WERI-Rb-1 (cell line): ENCODE measurements around the gene FCER2.

Experiments used
- DNase-seq: peaks from one replicate; pipeline ENCODE4 v3.0.0-alpha.2; 2020
- H3K27ac ChIP-seq: fragments of 250-450 bp; sonication (Bioruptor Pico); 2 replicates; pipeline ENCODE4 v1.5.1; 2020; ENCODE audit warnings: mild to moderate bottlenecking, moderate library complexity
- H3K27me3 ChIP-seq: fragments of 250-450 bp; sonication (Bioruptor Pico); 2 replicates; pipeline ENCODE4 v1.5.1; 2021; ENCODE audit warnings: mild to moderate bottlenecking, low read depth, moderate library complexity; ENCODE audit not compliant: insufficient read depth, severe bottlenecking
- H3K36me3 ChIP-seq: fragments of 250-450 bp; sonication (Bioruptor Pico); 2 replicates; pipeline ENCODE4 v1.5.1; 2020; ENCODE audit warnings: mild to moderate bottlenecking, moderate library complexity
- H3K4me3 ChIP-seq: 2 replicates; pipeline ENCODE4 v1.5.1; 2011; ENCODE audit warnings: low read depth, mild to moderate bottlenecking, control low read depth, low read length
- H3K9me3 ChIP-seq: fragments of 250-450 bp; sonication (Bioruptor Pico); 2 replicates; pipeline ENCODE4 v1.5.1; 2021; ENCODE audit warnings: mild to moderate bottlenecking, moderate library complexity; ENCODE audit not compliant: severe bottlenecking
- CTCF ChIP-seq: IDR thresholded peaks from 2 replicates; pipeline ENCODE4 v1.5.1; 2011; ENCODE audit warnings: low read depth, mild to moderate bottlenecking, control low read depth, inconsistent platforms, low read length

The FCER2 gene

GRCh38 chr19:7706955-7707456, 5.1 kb upstream of the FCER2 start:
- no peak for TF ChIP-seq CTCF
- Histone ChIP-seq H3K27ac (no peak overlapping the region), H3K36me3 (no peaks in the 10 kb centered on the region), H3K9me3 (no peaks in the 10 kb centered on the region), H3K4me3 (no peak overlapping the region), H3K27me3 (no peaks in the 10 kb centered on the region)
- no peak for DNase-seq

- H3K36me3 ChIP-seq: no peaks in the 10 kb centered on the region
- no peaks in the 10 kb centered on the region for H3K9me3 ChIP-seq
- H3K27me3 ChIP-seq: no peaks in the 10 kb centered on the region
- no peak for TF ChIP-seq CTCF
- H3K4me3 ChIP-seq: no peak overlapping the region
- no peak for DNase-seq
- H3K27ac ChIP-seq: no peak overlapping the region
Measured at GRCh38 chr19:7706188-7706954, 4.4 kb upstream of the FCER2 start.

GRCh38 chr19:7705387-7706187, 3.7 kb upstream of the FCER2 start:
- Histone ChIP-seq H3K27me3 (no peaks in the 10 kb centered on the region), H3K36me3 (no peaks in the 10 kb centered on the region), H3K9me3 (no peaks in the 10 kb centered on the region), H3K27ac (no peak overlapping the region), H3K4me3 (no peak overlapping the region)
- DNase-seq: no peak
- no peak for TF ChIP-seq CTCF

GRCh38 chr19:7704280-7705060, 2.5 kb upstream of the FCER2 start:
- DNase-seq: no peak
- H3K9me3 ChIP-seq: no peaks in the 10 kb centered on the region
- no peak overlapping the region for H3K4me3 ChIP-seq
- no peaks in the 10 kb centered on the region for H3K27me3 ChIP-seq
- TF ChIP-seq CTCF: no peak
- no peaks in the 10 kb centered on the region for H3K36me3 ChIP-seq
- H3K27ac ChIP-seq: no peak overlapping the region

- Histone ChIP-seq H3K27me3 (no peaks in the 10 kb centered on the region), H3K27ac (no peak overlapping the region), H3K36me3 (no peaks in the 10 kb centered on the region), H3K9me3 (no peaks in the 10 kb centered on the region), H3K4me3 (no peak overlapping the region)
- TF ChIP-seq CTCF: no peak
- DNase-seq: no peak
Measured at GRCh38 chr19:7703332-7703731, 1.4 kb upstream of the FCER2 start.
